Measurements from ENCODE around the gene IKZF3. TPM values are rescaled to one million over a fixed set of nuclear protein-coding genes. Genes with fewer than 3 reads are reported as not detected.

Gene IKZF3
- total RNA-seq, 4 donors from 2014 or later = 0.89 to 1.8 (median 0.97) TPM

- TF ChIP-seq CTCF (IDR thresholded peaks at IDR 0.05) = no peak
- TF ChIP-seq POLR2A (IDR thresholded peaks at IDR 0.05) = no peak
- 21 to 34% methylated on average over 1 of the region's 1 CpG for WGBS, 2 donors
- DNase-seq (ENCODE audit: low spot score in 2 of 2) = no peak
- H3K4me3 ChIP-seq (ENCODE audit: low read depth, poor library complexity, severe bottlenecking) = no peak overlapping the region
- intact Hi-C loops (cut with DNase I; ENCODE audit: low total_unique reads) = no loop called here
Measured at GRCh38 chr17:39800540-39800939, 63.6 kb downstream of the IKZF3 start.

GRCh38 chr17:39799395-39799794, 64.7 kb downstream of the IKZF3 start:
- H3K4me3 ChIP-seq (ENCODE audit: low read depth, poor library complexity, severe bottlenecking) = no peak overlapping the region
- intact Hi-C loops (cut with DNase I; ENCODE audit: low total_unique reads) = no loop called here
- TF ChIP-seq POLR2A (IDR thresholded peaks at IDR 0.05) (no peak), CTCF (IDR thresholded peaks at IDR 0.05) (no peak)
- no peak for DNase-seq (ENCODE audit: low spot score in 2 of 2)
- 75 to 84% methylated on average over 1 of the region's 1 CpG for WGBS, 2 donors

- DNase-seq (ENCODE audit: low spot score in 2 of 2) = no peak
- intact Hi-C loops (cut with DNase I; ENCODE audit: low total_unique reads) = no loop called here
- WGBS, 2 donors = 77 to 85% methylated on average over 2 of the region's 2 CpGs
- H3K4me3 ChIP-seq (ENCODE audit: low read depth, poor library complexity, severe bottlenecking) = no peak overlapping the region
- TF ChIP-seq POLR2A (IDR thresholded peaks at IDR 0.05) (no peak), CTCF (IDR thresholded peaks at IDR 0.05) (no peak)
Measured at GRCh38 chr17:39794249-39794970, 69.7 kb downstream of the IKZF3 start.

- WGBS, 2 donors = 71 to 86% methylated on average over 3 of the region's 3 CpGs
- no peak for DNase-seq (ENCODE audit: low spot score in 2 of 2)
- TF ChIP-seq POLR2A (IDR thresholded peaks at IDR 0.05) = no peak
- no peak for TF ChIP-seq CTCF (IDR thresholded peaks at IDR 0.05)
- H3K4me3 ChIP-seq (ENCODE audit: low read depth, poor library complexity, severe bottlenecking) = no peak overlapping the region
- intact Hi-C loops (cut with DNase I; ENCODE audit: low total_unique reads) = no loop called here
Measured at GRCh38 chr17:39793301-39793872, 70.7 kb downstream of the IKZF3 start.

- TF ChIP-seq POLR2A (IDR thresholded peaks at IDR 0.05) = no peak
- TF ChIP-seq CTCF (IDR thresholded peaks at IDR 0.05) = no peak
- intact Hi-C loops (cut with DNase I; ENCODE audit: low total_unique reads) = no loop called here
- 87 to 89% methylated on average over 10 of the region's 10 CpGs for WGBS, 2 donors
- DNase-seq (ENCODE audit: low spot score in 2 of 2) = no peak
- no peak overlapping the region for H3K4me3 ChIP-seq (ENCODE audit: low read depth, poor library complexity, severe bottlenecking)
Measured at GRCh38 chr17:39792526-39793221, 71.4 kb downstream of the IKZF3 start.
